CD4-positive, alpha-beta T cell (primary cell): ENCODE results near the gene FOSL2. TPM values are rescaled to one million over a fixed set of nuclear protein-coding genes. Genes with fewer than 3 reads are reported as not detected.

Source experiments
- ATAC-seq: fragments of 200-7000 bp; cut with Tn5 transposase; one replicate; pipeline ENCODE4 v1.10.0; 2022; ENCODE audit warnings: mild to moderate bottlenecking; ENCODE audit not compliant: poor library complexity
- CTCF ChIA-PET: fragments of 350-600 bp; sonication (Branson Sonifier 250); formaldehyde crosslinking; loops from one replicate; lab custom pipeline; 2021; ENCODE audit warnings: antibody characterized with exemption, inconsistent platforms; lab: Charles Lee
- POLR2A ChIA-PET: fragments of 350-600 bp; sonication (Branson Sonifier 250); formaldehyde crosslinking; loops from one replicate; lab custom pipeline; 2021; ENCODE audit warnings: antibody characterized with exemption, inconsistent platforms; lab: Charles Lee
- DNase-seq, 14 experiments: peaks; one replicate each; pipeline ENCODE4 v3.0.0-alpha.2; 2013 to 2020; ENCODE audit warnings: mixed read lengths in 2 of 14
- H3K27ac ChIP-seq, 2 donors: one replicate each; pipeline versions ENCODE4 v1.5.1 to v1.7.0; 2013; ENCODE audit warnings: low read length in 2 of 2, low read depth in 1 of 2, mild to moderate bottlenecking in 1 of 2
- H3K27me3 ChIP-seq, 2 experiments: 1 replicate in 1 of 2; 2 replicates in 1 of 2; pipeline versions ENCODE4 v1.6.1 to v1.7.0; 2013; ENCODE audit warnings: low read length in 2 of 2, control low read depth in 1 of 2, mild to moderate bottlenecking in 1 of 2, moderate library complexity in 1 of 2; ENCODE audit not compliant: insufficient read depth in 2 of 2, control insufficient read depth in 1 of 2
- H3K36me3 ChIP-seq: one replicate; pipeline ENCODE4 v1.6.1; 2013; ENCODE audit warnings: low read length, control low read depth; ENCODE audit not compliant: insufficient read depth
- H3K4me1 ChIP-seq: one replicate; pipeline ENCODE4 v1.6.1; 2013; ENCODE audit warnings: low read length, control low read depth; ENCODE audit not compliant: insufficient read depth
- H3K4me3 ChIP-seq: one replicate; pipeline ENCODE4 v1.5.1; 2013; ENCODE audit warnings: mild to moderate bottlenecking, low read length, moderate library complexity
- H3K9me3 ChIP-seq, 2 experiments: 1 replicate in 1 of 2; 2 replicates in 1 of 2; pipeline versions ENCODE4 v1.6.1 to v1.7.0; 2013; ENCODE audit warnings: low read length in 2 of 2, mild to moderate bottlenecking in 2 of 2, control low read depth in 1 of 2, moderate library complexity in 1 of 2; ENCODE audit not compliant: control insufficient read depth in 1 of 2, insufficient read depth in 1 of 2
- H3K27ac Mint-ChIP-seq: one replicate; pipeline ENCODE4 v1.8.0; 2020; ENCODE audit warnings: mixed read lengths
- H3K27me3 Mint-ChIP-seq: one replicate; pipeline ENCODE4 v1.8.0; 2021; ENCODE audit warnings: mixed read lengths
- H3K36me3 Mint-ChIP-seq: one replicate; pipeline ENCODE4 v1.8.0; 2021; ENCODE audit warnings: low read depth, mixed read lengths
- H3K4me1 Mint-ChIP-seq: one replicate; pipeline ENCODE4 v1.8.0; 2021; ENCODE audit warnings: low read depth, mixed read lengths
- H3K4me3 Mint-ChIP-seq: one replicate; pipeline ENCODE4 v1.8.0; 2020; ENCODE audit warnings: mild to moderate bottlenecking, mixed read lengths
- H3K9me3 Mint-ChIP-seq: one replicate; pipeline ENCODE4 v1.8.0; 2020; ENCODE audit warnings: mixed read lengths
- intact Hi-C, 2 experiments: fragments of 100-400 bp; cut with DNase I in 1 of 2; cut with micrococcal nuclease in 1 of 2; formaldehyde crosslinking; loops; one replicate each; pipeline versions ENCODE4 v1.15.1 to v1.9.0; 2023 to 2025; cut with DNase I, micrococcal nuclease
- total RNA-seq, 174 experiments: library from RNA in 2 of 174; stranded (reverse) in 2 of 174; gene quantifications; one replicate each; pipeline ENCODE4 v1.2.3 and lab custom pipeline; 2021 to 2026
- TF ChIP-seq, protein P1 (sequence below): fragments of 200-600 bp; IDR thresholded peaks from one replicate; pipeline ENCODE4 v1.8.0; 2022; ENCODE audit warnings: antibody characterized with exemption, mild to moderate bottlenecking

FOSL2 gene
- total RNA-seq, 2 experiments from 2014 or later: 152 to 155 TPM

DNA sequence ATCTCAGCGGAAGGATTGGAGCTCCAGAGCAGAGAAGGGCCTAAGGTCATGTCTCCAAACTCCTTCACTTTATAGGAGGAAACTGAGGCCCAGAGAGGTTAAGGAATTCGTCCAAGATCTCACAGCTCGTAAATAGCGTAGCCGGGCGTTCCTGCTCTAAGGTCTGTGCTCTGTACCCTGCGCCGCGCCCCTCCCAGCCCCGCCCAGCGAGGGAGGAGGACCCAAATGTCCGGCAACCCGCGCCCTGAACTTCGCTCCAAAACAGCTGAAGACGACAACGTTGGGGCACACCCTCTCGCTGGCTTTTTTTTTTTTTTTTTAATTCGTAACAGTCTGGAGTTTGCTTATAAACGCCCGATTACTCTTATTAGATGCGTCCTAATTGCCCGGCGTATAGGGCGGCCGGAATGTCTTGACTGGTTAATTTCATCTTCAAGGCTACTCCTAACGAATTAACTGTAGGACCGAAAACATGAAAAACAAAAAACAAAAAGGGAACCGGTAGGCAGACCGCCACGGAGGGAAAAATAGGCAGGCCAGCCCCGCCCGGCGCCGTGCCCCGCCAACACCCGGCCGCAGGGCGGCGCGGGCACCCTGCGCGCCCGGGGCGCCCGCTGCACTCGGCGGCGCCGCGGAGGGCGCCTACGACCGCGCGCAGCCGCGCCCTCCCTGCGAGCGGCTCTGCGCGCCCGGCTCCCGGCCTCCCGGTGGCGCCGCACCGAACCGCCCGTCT lies 928 bp upstream of the FOSL2 start:
- Histone ChIP-seq H3K4me3 (peak overlapping the region; percentile 79), H3K27ac (peak overlapping the region; percentile 68 to 78), H3K36me3 (no peaks in the 10 kb centered on the region), H3K27me3 (no peaks in the 10 kb centered on the region), H3K4me1 (peaks cover 49% of the 10 kb centered on the region), H3K9me3 (no peaks in the 10 kb centered on the region)
- peaks cover 5% of the 10 kb centered on the region for H3K27me3 Mint-ChIP-seq
- ChIA-PET POLR2A (interaction anchor here (1.0 to 4.8 kb wide), 8 partner anchors 10 to 33 kb away, joined by 3 to 46 read pairs (median 6); no protein-coding TSS in a partner anchor), CTCF (interaction anchor here (0.6 to 1.3 kb wide), 7 partner anchors 9 to 745 kb away, joined by 3 read pairs; no protein-coding TSS in a partner anchor)
- H3K27ac Mint-ChIP-seq: peak overlapping the region; percentile 90
- peak; percentile 30 to 85 (median 58) for DNase-seq
- peaks cover 5% of the 10 kb centered on the region for H3K36me3 Mint-ChIP-seq
- peak; percentile 26 for ATAC-seq
- intact Hi-C loops: loop anchor here (2.0 to 10.0 kb wide), 13 partner anchors 17 to 1177 kb away; partner anchors contain the start of genes ATRAID (in 1 of the 2), BABAM2 (in 1 of the 2), CAD (in 1 of the 2) and GTF3C2 (in 1 of the 2)
- peaks cover 20% of the 10 kb centered on the region for H3K4me1 Mint-ChIP-seq
- peak overlapping the region; percentile 95 for H3K4me3 Mint-ChIP-seq
- no peaks in the 10 kb centered on the region for H3K9me3 Mint-ChIP-seq
- TF ChIP-seq, protein P1, sequence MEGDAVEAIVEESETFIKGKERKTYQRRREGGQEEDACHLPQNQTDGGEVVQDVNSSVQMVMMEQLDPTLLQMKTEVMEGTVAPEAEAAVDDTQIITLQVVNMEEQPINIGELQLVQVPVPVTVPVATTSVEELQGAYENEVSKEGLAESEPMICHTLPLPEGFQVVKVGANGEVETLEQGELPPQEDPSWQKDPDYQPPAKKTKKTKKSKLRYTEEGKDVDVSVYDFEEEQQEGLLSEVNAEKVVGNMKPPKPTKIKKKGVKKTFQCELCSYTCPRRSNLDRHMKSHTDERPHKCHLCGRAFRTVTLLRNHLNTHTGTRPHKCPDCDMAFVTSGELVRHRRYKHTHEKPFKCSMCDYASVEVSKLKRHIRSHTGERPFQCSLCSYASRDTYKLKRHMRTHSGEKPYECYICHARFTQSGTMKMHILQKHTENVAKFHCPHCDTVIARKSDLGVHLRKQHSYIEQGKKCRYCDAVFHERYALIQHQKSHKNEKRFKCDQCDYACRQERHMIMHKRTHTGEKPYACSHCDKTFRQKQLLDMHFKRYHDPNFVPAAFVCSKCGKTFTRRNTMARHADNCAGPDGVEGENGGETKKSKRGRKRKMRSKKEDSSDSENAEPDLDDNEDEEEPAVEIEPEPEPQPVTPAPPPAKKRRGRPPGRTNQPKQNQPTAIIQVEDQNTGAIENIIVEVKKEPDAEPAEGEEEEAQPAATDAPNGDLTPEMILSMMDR: no peak

DNA sequence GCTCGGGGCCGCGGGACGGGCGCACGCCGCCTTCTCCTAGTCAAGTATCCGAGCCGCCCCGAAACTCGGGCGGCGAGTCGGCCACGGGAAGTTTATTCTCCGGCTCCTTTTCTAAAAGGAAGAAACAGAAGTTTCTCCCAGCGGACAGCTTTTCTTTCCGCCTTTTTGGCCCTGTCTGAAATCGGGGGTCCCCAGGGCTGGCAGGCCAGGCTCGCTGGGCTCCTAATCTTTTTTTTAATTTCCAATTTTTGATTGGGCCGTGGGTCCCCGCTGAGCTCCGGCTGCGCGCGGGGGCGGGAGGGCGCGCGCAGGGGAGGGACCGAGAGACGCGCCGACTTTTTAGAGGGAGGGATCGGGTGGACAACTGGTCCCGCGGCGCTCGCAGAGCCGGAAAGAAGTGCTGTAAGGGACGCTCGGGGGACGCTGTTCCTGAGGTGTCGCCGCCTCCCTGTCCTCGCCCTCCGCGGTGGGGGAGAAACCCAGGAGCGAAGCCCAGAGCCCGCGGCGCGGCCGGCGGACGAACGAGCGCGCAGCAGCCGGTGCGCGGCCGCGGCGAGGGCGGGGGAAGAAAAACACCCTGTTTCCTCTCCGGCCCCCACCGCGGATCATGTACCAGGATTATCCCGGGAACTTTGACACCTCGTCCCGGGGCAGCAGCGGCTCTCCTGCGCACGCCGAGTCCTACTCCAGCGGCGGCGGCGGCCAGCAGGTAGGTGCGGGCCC lies 617 bp downstream of the FOSL2 start:
- Mint-ChIP-seq H3K4me3 (no peak overlapping the region), H3K36me3 (peaks cover 5% of the 10 kb centered on the region), H3K27me3 (peaks cover 5% of the 10 kb centered on the region), H3K9me3 (no peaks in the 10 kb centered on the region), H3K27ac (peak overlapping the region; percentile 90), H3K4me1 (peaks cover 20% of the 10 kb centered on the region)
- Histone ChIP-seq H3K36me3 (peaks cover 2% of the 10 kb centered on the region), H3K4me1 (peaks cover 53% of the 10 kb centered on the region), H3K4me3 (peak overlapping the region; percentile 79), H3K27me3 (no peaks in the 10 kb centered on the region), H3K9me3 (no peaks in the 10 kb centered on the region), H3K27ac (peak overlapping the region; percentile 78 to 89)
- intact Hi-C loops: loop anchor here (2.0 to 10.0 kb wide), 12 partner anchors 16 to 1178 kb away; partner anchors contain the start of genes ATRAID (in 1 of the 2), BABAM2 (in 1 of the 2), CAD (in 1 of the 2) and GTF3C2 (in 1 of the 2)
- TF ChIP-seq, protein P1: no peak
- POLR2A ChIA-PET: interaction anchor here (0.7 to 4.8 kb wide), 11 partner anchors 9 to 502 kb away, joined by 3 to 46 read pairs (median 4); partner anchors contain the start of gene BABAM2
- CTCF ChIA-PET: interaction anchor here (0.8 to 0.9 kb wide), 2 partner anchors 14 to 59 kb away, joined by 3 read pairs; no protein-coding TSS in a partner anchor
- peak in 13 of 14 experiments; percentile 20 to 72 (median 43) for DNase-seq
- ATAC-seq: no peak

DNA sequence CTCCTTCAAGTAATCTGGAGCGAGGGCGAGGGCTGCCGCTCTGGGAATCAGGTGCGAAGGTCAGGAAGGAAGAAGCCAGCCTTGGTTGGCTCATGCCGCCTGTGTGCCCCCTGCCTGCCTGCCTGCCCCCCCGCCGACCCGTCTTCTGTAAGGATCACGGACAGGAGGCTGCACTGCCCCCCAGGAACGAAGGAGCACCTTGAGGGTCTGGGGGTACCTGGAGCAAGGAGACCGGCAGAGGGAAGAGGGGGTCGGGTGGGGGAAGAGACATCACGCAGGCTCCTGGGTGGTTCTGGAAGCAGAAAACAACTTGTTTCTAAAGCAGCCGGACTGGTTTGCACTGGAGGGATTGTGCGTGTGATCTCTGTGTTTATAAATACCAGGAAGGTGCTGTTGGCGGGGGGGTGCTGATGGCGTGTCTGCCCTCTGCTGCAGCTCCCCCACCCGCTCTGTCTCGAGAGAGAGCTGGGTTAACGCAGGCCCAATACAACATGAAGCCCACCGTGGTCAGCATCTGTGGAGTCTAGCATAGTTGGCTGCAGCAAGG lies 1.7 kb downstream of the FOSL2 start:
- ChIA-PET CTCF (no interaction called here), POLR2A (no interaction called here)
- Mint-ChIP-seq H3K27me3 (peaks cover 5% of the 10 kb centered on the region), H3K4me1 (peaks cover 16% of the 10 kb centered on the region), H3K36me3 (peaks cover 5% of the 10 kb centered on the region), H3K4me3 (no peak overlapping the region), H3K27ac (no peak overlapping the region), H3K9me3 (no peaks in the 10 kb centered on the region)
- TF ChIP-seq, protein P1: no peak
- Histone ChIP-seq H3K36me3 (peaks cover 3% of the 10 kb centered on the region), H3K4me1 (peaks cover 56% of the 10 kb centered on the region), H3K27me3 (no peaks in the 10 kb centered on the region), H3K4me3 (peak overlapping the region; percentile 79), H3K27ac (peak overlapping the region in 1 of 2 donors; percentile 7), H3K9me3 (no peaks in the 10 kb centered on the region)
- DNase-seq (peak in 4 of 14 experiments; percentile 27 to 63 (median 56)), ATAC-seq (no peak)
- intact Hi-C loops: loop anchor here (2.0 to 10.0 kb wide), 9 partner anchors 56 to 1180 kb away; partner anchors contain the start of genes ATRAID (in 1 of the 2), CAD (in 1 of the 2), GTF3C2 (in 1 of the 2) and MRPL33 (in 1 of the 2)
